HepG2 (cell line): ENCODE data around the gene SERPINF2. TPM values are rescaled to one million over a fixed set of nuclear protein-coding genes. Genes with fewer than 3 reads are reported as not detected.
A peak's percentile ranks its signal among the peaks of the same experiment; 100 is the strongest.

Experiments
- IRX3 ChIP-seq: sonication (generic); formaldehyde crosslinking; IDR thresholded peaks from 2 replicates; pipeline ENCODE4 v1.8.1; 2023; ENCODE audit warnings: mild to moderate bottlenecking, low read depth, missing genetic modification reagents, borderline replicate concordance
- KLF9 ChIP-seq: IDR thresholded peaks from 2 replicates; pipeline ENCODE4 v1.6.1; 2016; ENCODE audit warnings: low read depth
- PAF1 ChIP-seq: IDR thresholded peaks from 2 replicates; pipeline ENCODE4 v1.6.1; 2016; ENCODE audit warnings: missing genetic modification reagents, missing compliant biosample characterization
- RARG ChIP-seq: sonication (generic); formaldehyde crosslinking; IDR thresholded peaks from 2 replicates; pipeline ENCODE4 v1.4.0; 2020; ENCODE audit warnings: low read depth, mild to moderate bottlenecking, missing genetic modification reagents
- RBM39 ChIP-seq: fragments of 200-400 bp; formaldehyde crosslinking; IDR thresholded peaks from one replicate; pipeline ENCODE4 v1.6.1; 2018; ENCODE audit warnings: antibody characterized with exemption, mild to moderate bottlenecking, low read depth, low read length; ENCODE audit not compliant: poor library complexity, severe bottlenecking
- RXRA ChIP-seq: sonication (generic); formaldehyde crosslinking; IDR thresholded peaks from 2 replicates; pipeline ENCODE4 v1.5.1; 2020; ENCODE audit warnings: missing genetic modification reagents
- SAFB2 ChIP-seq: sonication (generic); formaldehyde crosslinking; IDR thresholded peaks from 2 replicates; pipeline ENCODE4 v1.5.1; 2020; ENCODE audit warnings: missing genetic modification reagents, low read depth, mild to moderate bottlenecking, borderline replicate concordance
- SNAPC2 ChIP-seq: sonication (generic); formaldehyde crosslinking; IDR thresholded peaks from 2 replicates; pipeline ENCODE4 v1.8.1; 2022; ENCODE audit warnings: mild to moderate bottlenecking, missing genetic modification reagents
- SP4 ChIP-seq: sonication (generic); formaldehyde crosslinking; IDR thresholded peaks from 2 replicates; pipeline ENCODE4 v1.8.1; 2023; ENCODE audit warnings: mild to moderate bottlenecking, missing genetic modification reagents
- TARDBP ChIP-seq: sonication (generic); formaldehyde crosslinking; IDR thresholded peaks from 2 replicates; pipeline ENCODE4 v1.8.0; 2022; ENCODE audit warnings: mild to moderate bottlenecking, missing genetic modification reagents
- TCF7L2 ChIP-seq: IDR thresholded peaks from 2 replicates; pipeline ENCODE4 v1.6.1; 2011; ENCODE audit warnings: mild to moderate bottlenecking, low read depth, low read length, moderate library complexity
- THAP11 ChIP-seq: IDR thresholded peaks from 2 replicates; pipeline ENCODE4 v1.6.1; 2016; ENCODE audit warnings: missing biosample characterization, missing genetic modification reagents
- THYN1 ChIP-seq: sonication (generic); formaldehyde crosslinking; IDR thresholded peaks from 2 replicates; pipeline ENCODE4 v1.8.1; 2023; ENCODE audit warnings: low read depth, mild to moderate bottlenecking, moderate library complexity, missing genetic modification reagents, borderline replicate concordance
- WIZ ChIP-seq: sonication (generic); formaldehyde crosslinking; IDR thresholded peaks from 2 replicates; pipeline ENCODE4 v1.5.1; 2020; ENCODE audit warnings: mild to moderate bottlenecking, missing genetic modification reagents
- YY1 ChIP-seq: IDR thresholded peaks from 2 replicates; pipeline ENCODE4 v1.6.1; 2011; ENCODE audit warnings: low read length, low read depth, moderate library complexity, mild to moderate bottlenecking; ENCODE audit not compliant: insufficient read depth, insufficient replicate concordance
- ZFP1 ChIP-seq: IDR thresholded peaks from 2 replicates; pipeline ENCODE4 v1.6.1; 2016
- ZFY ChIP-seq: sonication (generic); formaldehyde crosslinking; IDR thresholded peaks from 2 replicates; pipeline ENCODE4 v1.4.0; 2020; ENCODE audit warnings: missing genetic modification reagents
- ZIK1 ChIP-seq: sonication (generic); formaldehyde crosslinking; IDR thresholded peaks from 2 replicates; pipeline ENCODE4 v1.5.0; 2020; ENCODE audit warnings: mild to moderate bottlenecking, low read depth, missing genetic modification reagents, borderline replicate concordance
- ZNF382 ChIP-seq: sonication (generic); formaldehyde crosslinking; IDR thresholded peaks from 2 replicates; pipeline ENCODE4 v1.5.0; 2020; ENCODE audit warnings: missing genetic modification reagents, mild to moderate bottlenecking, borderline replicate concordance
- ZNF570 ChIP-seq: sonication (generic); formaldehyde crosslinking; IDR thresholded peaks from 2 replicates; pipeline ENCODE4 v1.4.0; 2020; ENCODE audit warnings: mild to moderate bottlenecking, missing genetic modification reagents, borderline replicate concordance
- polyA plus RNA-seq, 8 experiments: library from polyadenylated mRNA; depleted of rRNA in 3 of 8; stranded (reverse) in 7 of 8; unstranded in 1 of 8; fragments of >200 nt; fragmentation: Illumina TruSeq in 4 of 8; extraction: Trizol in 4 of 8; gene quantifications; 2 replicates each; pipeline versions ENCODE4 v1.2.1 to v1.2.3, GENCODE V29; 2011 to 2016; ENCODE audit warnings: low read depth in 4 of 8, missing spikeins in 1 of 8, mixed read lengths in 1 of 8; ENCODE audit not compliant: insufficient read depth in 1 of 8
- total RNA-seq, 5 experiments: library from RNA; depleted of rRNA; stranded (reverse); fragments of >200 nt; fragmentation: Illumina TruSeq; extraction: Trizol; gene quantifications; 2 replicates each; pipeline ENCODE4 v1.2.3, GENCODE V29; 2016; ENCODE audit warnings: low read depth in 1 of 5
- TF ChIP-seq, protein P1 (sequence below): sonication (generic); formaldehyde crosslinking; IDR thresholded peaks from 2 replicates; pipeline ENCODE4 v1.4.0; 2020; ENCODE audit warnings: missing genetic modification reagents
- TF ChIP-seq, protein P2 (sequence below): sonication (generic); formaldehyde crosslinking; IDR thresholded peaks from 2 replicates; pipeline ENCODE4 v1.4.0; 2020; ENCODE audit warnings: missing genetic modification reagents
- TF ChIP-seq, protein P3 (sequence below): IDR thresholded peaks from 2 replicates; pipeline ENCODE4 v1.6.1; 2016
- TF ChIP-seq, protein P4 (sequence below): sonication (generic); formaldehyde crosslinking; IDR thresholded peaks from 2 replicates; pipeline ENCODE4 v1.4.0; 2020; ENCODE audit warnings: missing genetic modification reagents; ENCODE audit errors: not compliant biosample characterization

SERPINF2 gene
- total and polyA plus RNA-seq, 2 of the 13 experiments (the other 11 are each of a cell fraction or from before 2014, with no cell fraction given): 309 to 548 TPM

DNA sequence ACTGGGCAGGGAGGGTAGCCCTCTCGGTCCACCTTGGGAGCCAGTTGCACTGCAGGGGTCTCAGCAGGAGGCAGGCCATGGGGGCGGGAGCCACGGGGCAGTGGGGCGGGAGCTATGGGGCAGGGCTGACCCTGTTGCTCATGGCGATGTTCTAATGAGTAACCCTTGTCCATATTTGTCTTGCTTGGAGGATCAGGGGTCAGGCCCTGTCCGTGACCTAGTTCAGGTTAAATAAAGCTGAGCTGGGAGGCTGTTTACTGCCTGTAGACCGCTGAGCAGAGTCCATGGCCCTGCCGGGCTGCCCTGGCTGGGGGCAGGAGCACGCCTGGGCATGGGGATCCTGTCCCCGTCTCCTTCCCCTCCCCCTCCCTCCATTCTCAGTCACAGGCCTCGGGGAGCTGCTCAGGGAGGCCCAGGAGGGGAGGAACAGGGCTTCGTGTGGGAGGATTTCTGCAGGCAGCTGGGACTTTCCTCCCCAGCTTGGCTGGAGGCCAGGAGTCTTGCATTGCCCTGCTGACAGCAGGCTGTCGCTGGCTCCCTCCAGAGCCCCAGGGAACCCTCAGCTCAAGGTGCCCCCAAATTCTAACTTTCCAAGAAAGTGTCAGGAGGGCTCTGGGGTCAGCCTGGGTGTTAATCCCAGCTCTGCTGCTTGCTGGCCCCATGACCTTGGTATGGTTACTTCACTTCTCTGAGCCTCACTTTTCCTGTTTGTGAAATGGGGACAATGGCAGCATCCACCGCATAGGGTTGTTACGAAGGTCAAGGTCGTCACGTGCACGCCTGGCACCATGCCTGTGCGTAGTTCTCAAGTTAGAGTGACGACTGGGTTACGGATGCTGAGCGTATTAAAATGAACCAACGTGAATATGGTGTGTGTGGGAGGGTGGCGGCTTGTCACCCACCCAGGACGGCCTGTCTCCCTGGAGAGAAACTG, 6.1 kb upstream of the SERPINF2 start (continued):
- TF ChIP-seq, protein P1, sequence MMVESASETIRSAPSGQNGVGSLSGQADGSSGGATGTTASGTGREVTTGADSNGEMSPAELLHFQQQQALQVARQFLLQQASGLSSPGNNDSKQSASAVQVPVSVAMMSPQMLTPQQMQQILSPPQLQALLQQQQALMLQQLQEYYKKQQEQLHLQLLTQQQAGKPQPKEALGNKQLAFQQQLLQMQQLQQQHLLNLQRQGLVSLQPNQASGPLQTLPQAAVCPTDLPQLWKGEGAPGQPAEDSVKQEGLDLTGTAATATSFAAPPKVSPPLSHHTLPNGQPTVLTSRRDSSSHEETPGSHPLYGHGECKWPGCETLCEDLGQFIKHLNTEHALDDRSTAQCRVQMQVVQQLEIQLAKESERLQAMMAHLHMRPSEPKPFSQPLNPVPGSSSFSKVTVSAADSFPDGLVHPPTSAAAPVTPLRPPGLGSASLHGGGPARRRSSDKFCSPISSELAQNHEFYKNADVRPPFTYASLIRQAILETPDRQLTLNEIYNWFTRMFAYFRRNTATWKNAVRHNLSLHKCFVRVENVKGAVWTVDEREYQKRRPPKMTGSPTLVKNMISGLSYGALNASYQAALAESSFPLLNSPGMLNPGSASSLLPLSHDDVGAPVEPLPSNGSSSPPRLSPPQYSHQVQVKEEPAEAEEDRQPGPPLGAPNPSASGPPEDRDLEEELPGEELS: peak; percentile 97
- TF ChIP-seq ZNF570 (CRISPR knock-in tag): 0 out of 2 replicates have a peak, but pooled peaks have one; percentile 70
- TF ChIP-seq ZIK1 (CRISPR knock-in tag): no peak
- TF ChIP-seq, protein P2, sequence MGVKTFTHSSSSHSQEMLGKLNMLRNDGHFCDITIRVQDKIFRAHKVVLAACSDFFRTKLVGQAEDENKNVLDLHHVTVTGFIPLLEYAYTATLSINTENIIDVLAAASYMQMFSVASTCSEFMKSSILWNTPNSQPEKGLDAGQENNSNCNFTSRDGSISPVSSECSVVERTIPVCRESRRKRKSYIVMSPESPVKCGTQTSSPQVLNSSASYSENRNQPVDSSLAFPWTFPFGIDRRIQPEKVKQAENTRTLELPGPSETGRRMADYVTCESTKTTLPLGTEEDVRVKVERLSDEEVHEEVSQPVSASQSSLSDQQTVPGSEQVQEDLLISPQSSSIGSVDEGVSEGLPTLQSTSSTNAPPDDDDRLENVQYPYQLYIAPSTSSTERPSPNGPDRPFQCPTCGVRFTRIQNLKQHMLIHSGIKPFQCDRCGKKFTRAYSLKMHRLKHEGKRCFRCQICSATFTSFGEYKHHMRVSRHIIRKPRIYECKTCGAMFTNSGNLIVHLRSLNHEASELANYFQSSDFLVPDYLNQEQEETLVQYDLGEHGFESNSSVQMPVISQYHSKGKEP (CRISPR knock-in tag): no peak; the same call in 1 of the 2 replicates
- TF ChIP-seq TCF7L2: no peak
- TF ChIP-seq, protein P3, sequence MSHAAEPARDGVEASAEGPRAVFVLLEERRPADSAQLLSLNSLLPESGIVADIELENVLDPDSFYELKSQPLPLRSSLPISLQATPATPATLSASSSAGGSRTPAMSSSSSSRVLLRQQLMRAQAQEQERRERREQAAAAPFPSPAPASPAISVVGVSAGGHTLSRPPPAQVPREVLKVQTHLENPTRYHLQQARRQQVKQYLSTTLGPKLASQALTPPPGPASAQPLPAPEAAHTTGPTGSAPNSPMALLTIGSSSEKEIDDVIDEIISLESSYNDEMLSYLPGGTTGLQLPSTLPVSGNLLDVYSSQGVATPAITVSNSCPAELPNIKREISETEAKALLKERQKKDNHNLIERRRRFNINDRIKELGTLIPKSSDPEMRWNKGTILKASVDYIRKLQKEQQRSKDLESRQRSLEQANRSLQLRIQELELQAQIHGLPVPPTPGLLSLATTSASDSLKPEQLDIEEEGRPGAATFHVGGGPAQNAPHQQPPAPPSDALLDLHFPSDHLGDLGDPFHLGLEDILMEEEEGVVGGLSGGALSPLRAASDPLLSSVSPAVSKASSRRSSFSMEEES: peak; percentile 83
- peak; percentile 43 for TF ChIP-seq ZFY
- no peak for TF ChIP-seq ZNF382 (CRISPR knock-in tag)
- peak; percentile 84; the same call in 1 of the 2 replicates for TF ChIP-seq TARDBP
- TF ChIP-seq KLF9: no peak
- TF ChIP-seq RXRA (CRISPR knock-in tag): peak; percentile 99
- no peak for TF ChIP-seq WIZ (CRISPR knock-in tag)
- no peak; the same call in 1 of the 2 replicates for TF ChIP-seq PAF1 (CRISPR knock-in tag)
- TF ChIP-seq IRX3 (CRISPR knock-in tag): 0 out of 2 replicates have a peak, but pooled peaks have one; percentile 21
- TF ChIP-seq, protein P4, sequence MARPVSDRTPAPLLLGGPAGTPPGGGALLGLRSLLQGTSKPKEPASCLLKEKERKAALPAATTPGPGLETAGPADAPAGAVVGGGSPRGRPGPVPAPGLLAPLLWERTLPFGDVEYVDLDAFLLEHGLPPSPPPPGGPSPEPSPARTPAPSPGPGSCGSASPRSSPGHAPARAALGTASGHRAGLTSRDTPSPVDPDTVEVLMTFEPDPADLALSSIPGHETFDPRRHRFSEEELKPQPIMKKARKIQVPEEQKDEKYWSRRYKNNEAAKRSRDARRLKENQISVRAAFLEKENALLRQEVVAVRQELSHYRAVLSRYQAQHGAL (CRISPR knock-in tag): peak; percentile 30
- no peak for TF ChIP-seq THYN1 (CRISPR knock-in tag)
- no peak; the same call in 1 of the 2 replicates for TF ChIP-seq SAFB2
- TF ChIP-seq RARG (CRISPR knock-in tag): peak; percentile 96; the same call in 1 of the 2 replicates
- TF ChIP-seq SP4 (CRISPR knock-in tag): peak; percentile 54
- TF ChIP-seq RBM39: peak; percentile 72
- TF ChIP-seq YY1: peak; percentile 44
- TF ChIP-seq SNAPC2: 0 out of 2 replicates have a peak, but pooled peaks have one; percentile 83
- TF ChIP-seq THAP11 (CRISPR knock-in tag): peak; percentile 78
- TF ChIP-seq ZFP1: peak; percentile 19
